ENCODE results near the gene RPL39.
A peak's percentile ranks its signal among the peaks of the same experiment; 100 is the strongest.
"Not testable (repeated sequence)": the region's sequence is repeated elsewhere in the genome, so short reads cannot be mapped to it uniquely, and the experiment has no call there.

The RPL39 gene

DNA sequence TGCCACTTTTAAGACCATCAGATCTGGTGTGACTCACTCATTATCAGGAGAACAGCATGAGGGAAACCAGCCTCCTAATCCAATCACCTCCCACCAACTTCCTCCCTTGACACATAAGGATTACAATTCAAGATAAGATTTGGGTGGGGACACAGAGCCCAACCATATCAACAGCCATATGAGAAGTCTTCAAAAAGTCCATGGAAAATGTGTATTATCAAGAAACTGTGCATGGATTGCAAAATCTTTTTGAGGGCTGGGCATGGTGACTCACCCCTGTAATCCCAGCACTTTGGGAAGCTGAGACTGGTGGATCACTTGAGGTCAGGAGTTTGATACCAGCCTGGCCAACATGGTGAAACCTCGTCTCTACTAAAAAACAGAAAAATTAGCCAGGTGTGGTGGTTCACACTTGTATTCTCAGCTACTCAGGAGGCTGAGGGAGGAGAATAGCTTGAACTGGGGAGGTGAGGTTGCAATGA, 17.8 kb upstream of the RPL39 start:
- TF ChIP-seq, protein P1, sequence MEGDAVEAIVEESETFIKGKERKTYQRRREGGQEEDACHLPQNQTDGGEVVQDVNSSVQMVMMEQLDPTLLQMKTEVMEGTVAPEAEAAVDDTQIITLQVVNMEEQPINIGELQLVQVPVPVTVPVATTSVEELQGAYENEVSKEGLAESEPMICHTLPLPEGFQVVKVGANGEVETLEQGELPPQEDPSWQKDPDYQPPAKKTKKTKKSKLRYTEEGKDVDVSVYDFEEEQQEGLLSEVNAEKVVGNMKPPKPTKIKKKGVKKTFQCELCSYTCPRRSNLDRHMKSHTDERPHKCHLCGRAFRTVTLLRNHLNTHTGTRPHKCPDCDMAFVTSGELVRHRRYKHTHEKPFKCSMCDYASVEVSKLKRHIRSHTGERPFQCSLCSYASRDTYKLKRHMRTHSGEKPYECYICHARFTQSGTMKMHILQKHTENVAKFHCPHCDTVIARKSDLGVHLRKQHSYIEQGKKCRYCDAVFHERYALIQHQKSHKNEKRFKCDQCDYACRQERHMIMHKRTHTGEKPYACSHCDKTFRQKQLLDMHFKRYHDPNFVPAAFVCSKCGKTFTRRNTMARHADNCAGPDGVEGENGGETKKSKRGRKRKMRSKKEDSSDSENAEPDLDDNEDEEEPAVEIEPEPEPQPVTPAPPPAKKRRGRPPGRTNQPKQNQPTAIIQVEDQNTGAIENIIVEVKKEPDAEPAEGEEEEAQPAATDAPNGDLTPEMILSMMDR (IDR thresholded peaks at IDR 0.05), result no peak
- TF ChIP-seq ZFX (IDR thresholded peaks at IDR 0.05; ENCODE audit: borderline replicate concordance), result no peak
- H3K27ac ChIP-seq, result no peak overlapping the region

DNA sequence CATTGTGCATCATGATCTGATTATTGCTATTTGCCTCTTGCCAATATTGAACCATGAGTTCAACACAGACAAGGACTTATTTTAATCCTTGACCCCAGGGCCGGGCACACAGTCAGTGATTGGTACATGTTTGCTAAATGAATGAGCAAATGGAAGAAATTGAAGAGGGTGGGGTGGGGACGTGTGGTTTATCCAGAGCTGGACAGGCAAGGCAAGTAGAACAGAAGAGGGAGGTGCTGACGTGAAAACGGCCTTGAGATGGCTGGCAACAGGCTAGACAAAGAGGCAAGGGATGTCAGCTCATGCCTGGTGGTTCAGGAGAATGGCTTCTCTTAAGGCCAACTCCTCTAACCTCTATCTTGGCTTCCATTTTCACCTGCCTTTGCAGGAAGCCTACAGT, 17.0 kb upstream of the RPL39 start:
- not testable (repeated sequence) for H3K27ac ChIP-seq

DNA sequence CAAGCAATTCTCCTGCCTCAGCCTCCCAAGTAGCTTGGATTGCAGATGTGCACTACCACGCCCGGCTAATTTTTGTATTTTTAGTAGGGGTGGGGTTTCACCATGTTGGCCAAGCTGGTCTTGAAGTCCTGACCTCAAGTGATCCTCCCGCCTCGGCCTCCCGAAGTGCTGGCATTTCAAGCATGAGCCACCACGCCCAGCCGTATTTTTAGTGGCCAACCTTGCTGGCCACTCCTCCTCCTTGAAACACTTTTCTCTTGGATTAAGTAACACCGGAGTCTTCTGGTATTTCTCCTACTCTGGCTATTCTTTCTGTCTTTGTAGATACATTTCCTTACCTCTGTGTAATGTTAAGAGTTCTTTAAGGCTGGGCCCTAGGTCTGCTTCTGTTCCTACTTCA, 11.1 kb upstream of the RPL39 start:
- no peak overlapping the region for H3K27ac ChIP-seq
- TF ChIP-seq ZFX (IDR thresholded peaks at IDR 0.05; ENCODE audit: borderline replicate concordance), result no peak
- TF ChIP-seq, protein P1 (IDR thresholded peaks at IDR 0.05), result no peak

DNA sequence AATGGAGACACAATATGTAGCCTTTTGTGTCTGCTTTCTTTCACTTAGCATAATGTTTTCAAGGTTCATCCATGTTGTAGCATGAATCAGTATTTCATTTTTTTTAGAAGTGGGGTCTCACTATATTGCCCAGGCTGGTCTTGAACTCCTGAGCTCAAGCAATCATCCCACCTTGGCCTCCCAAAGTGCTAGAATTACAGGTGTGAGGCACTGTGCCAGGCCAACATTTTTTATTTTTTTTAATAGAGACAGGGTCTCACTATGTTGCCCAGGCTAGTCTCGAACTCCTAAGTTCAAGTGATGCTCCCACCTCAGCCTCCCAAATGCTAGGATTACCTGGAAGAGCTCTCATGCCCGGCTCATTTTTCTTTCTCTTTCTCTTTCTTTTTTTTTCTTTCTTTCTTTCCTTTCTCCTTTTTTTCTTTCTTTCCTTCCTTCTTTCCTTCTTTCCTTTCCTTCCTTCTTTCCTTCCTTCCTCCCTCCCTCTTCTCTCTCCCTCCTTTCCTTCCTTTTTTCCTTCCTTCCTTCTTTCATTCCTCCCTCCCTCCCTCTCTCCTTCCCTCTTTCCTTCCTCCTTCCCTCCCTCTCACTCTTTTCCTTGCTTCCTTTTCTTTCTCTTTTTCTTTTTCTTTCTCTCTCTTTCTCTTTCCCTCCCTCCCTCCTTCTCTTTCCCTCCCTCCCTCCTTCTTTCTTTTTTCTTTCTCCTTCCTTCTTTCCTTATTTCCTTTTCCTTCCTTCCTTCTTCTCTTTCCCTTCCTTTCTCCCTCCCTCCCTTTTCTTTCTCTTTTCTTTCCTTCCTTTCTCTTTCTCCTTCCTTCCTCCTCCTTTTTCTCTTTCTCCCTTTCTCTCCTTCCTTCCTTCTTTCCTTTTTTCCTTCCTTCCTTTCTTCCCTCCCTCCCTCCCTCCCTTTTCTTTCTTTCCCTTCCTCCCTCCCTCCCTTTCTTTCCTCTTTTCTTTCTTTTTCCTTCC, 10.1 kb upstream of the RPL39 start:
- H3K27ac ChIP-seq, result no peak overlapping the region
- TF ChIP-seq, protein P1 (IDR thresholded peaks at IDR 0.05), result no peak
- no peak for TF ChIP-seq ZFX (IDR thresholded peaks at IDR 0.05; ENCODE audit: borderline replicate concordance)

GRCh38 chrX:119790977-119791436, 423 bp downstream of the RPL39 start:
- no peak for TF ChIP-seq ZFX (IDR thresholded peaks at IDR 0.05; ENCODE audit: borderline replicate concordance)
- peak overlapping the region; percentile 90 for H3K27ac ChIP-seq

GRCh38 chrX:119784747-119785446, 6.5 kb downstream of the RPL39 start:
- TF ChIP-seq, protein P1 (IDR thresholded peaks at IDR 0.05), result peak; percentile 53
- no peak for TF ChIP-seq ZFX (IDR thresholded peaks at IDR 0.05; ENCODE audit: borderline replicate concordance)
- no peak overlapping the region for H3K27ac ChIP-seq

- TF ChIP-seq ZFX (IDR thresholded peaks at IDR 0.05; ENCODE audit: borderline replicate concordance), result no peak
- TF ChIP-seq, protein P1 (IDR thresholded peaks at IDR 0.05), result no peak
- H3K27ac ChIP-seq, result no peak overlapping the region
Observed at GRCh38 chrX:119783026-119783425, 8.4 kb downstream of the RPL39 start.

GRCh38 chrX:119778829-119779228, 12.6 kb downstream of the RPL39 start:
- H3K27ac ChIP-seq, result no peak overlapping the region
- TF ChIP-seq, protein P1 (IDR thresholded peaks at IDR 0.05), result no peak
- no peak for TF ChIP-seq ZFX (IDR thresholded peaks at IDR 0.05; ENCODE audit: borderline replicate concordance)

Measured in 22Rv1 (cell line).